Lower leg skin (tissue), 4 donors: ENCODE results near the gene ABR. TPM values are rescaled to one million over a fixed set of nuclear protein-coding genes. Genes with fewer than 3 reads are reported as not detected.

Experiments
- DNase-seq, 2 donors: peaks; one replicate each; pipeline ENCODE4 v3.0.0-alpha.2; 2019; ENCODE audit warnings: low spot score in 2 of 2
- H3K4me3 ChIP-seq: fragments of 200-600 bp; sonication (generic); 2 replicates; pipeline ENCODE4 v1.5.1; 2017; ENCODE audit warnings: mild to moderate bottlenecking, low read depth; ENCODE audit not compliant: poor library complexity, severe bottlenecking
- POLR2A ChIP-seq, 2 donors: fragments of 450-650 bp; IDR thresholded peaks; one replicate each; pipeline ENCODE4 v1.6.1; 2016 to 2017; ENCODE audit warnings: antibody characterized with exemption in 2 of 2, mild to moderate bottlenecking in 1 of 2, moderate library complexity in 1 of 2
- WGBS, 2 donors: methylation state at CpG; one replicate each; pipeline ENCODE4 v1.1.5; 2018; 5-methylcytosine and 5-hydroxymethylcytosine counted together
- intact Hi-C: fragments of 100-400 bp; cut with DNase I; formaldehyde crosslinking; loops from one replicate; pipeline ENCODE4 v1.15.0; 2023; ENCODE audit warnings: low total_unique reads
- total RNA-seq, 4 donors: library from RNA; depleted of rRNA; stranded (reverse); fragments of >200 nt; gene quantifications; one replicate each; pipeline ENCODE4 v1.1.0, GENCODE V29; 2016
- TF ChIP-seq, protein P1 (sequence below), 3 donors: fragments of 450-650 bp; IDR thresholded peaks; one replicate each; pipeline ENCODE4 v1.5.1; 2016; ENCODE audit warnings: antibody characterized with exemption in 3 of 3, mild to moderate bottlenecking in 3 of 3, moderate library complexity in 2 of 3

Gene ABR
- total RNA-seq, 4 donors from 2014 or later = 60.9 to 98.8 (median 88.3) TPM

DNA sequence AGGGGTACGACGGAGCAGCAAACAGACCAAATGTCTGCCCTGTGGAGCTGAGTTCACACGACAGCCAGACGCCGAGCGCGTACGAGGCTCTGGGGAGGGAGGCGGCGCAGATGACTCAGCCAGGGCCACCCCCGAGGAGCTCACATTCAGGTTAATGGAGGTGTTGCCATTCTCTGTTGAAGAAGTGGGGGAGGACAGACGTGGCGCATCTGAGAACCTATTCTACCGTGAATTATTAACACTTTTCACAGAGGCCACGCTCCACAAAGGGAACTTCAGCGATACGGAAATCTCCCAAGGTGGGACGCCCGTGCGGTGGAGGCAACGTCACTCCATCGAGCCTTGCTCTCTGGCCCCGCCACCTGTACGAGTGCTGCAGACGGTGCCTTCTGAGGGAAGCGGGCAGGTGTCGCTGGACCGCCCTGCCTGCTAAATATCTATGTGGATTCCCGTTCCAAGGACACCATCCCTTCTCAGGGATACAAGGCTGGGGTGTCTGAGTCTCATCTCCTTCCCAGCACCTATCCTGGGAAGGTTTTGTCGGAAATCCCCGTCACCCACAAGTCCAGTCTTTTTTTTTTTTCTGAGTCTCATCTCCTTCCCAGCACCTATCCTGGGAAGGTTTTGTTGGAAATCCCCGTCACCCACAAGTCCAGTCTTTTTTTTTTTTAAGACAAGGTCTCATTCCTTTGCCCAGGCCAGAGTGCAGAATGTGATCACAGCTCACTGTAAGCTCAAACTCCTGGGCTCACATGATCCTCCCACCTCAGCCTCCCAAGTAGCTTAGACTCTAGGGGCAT is 19.0 kb downstream of the ABR start:
- TF ChIP-seq, protein P1, sequence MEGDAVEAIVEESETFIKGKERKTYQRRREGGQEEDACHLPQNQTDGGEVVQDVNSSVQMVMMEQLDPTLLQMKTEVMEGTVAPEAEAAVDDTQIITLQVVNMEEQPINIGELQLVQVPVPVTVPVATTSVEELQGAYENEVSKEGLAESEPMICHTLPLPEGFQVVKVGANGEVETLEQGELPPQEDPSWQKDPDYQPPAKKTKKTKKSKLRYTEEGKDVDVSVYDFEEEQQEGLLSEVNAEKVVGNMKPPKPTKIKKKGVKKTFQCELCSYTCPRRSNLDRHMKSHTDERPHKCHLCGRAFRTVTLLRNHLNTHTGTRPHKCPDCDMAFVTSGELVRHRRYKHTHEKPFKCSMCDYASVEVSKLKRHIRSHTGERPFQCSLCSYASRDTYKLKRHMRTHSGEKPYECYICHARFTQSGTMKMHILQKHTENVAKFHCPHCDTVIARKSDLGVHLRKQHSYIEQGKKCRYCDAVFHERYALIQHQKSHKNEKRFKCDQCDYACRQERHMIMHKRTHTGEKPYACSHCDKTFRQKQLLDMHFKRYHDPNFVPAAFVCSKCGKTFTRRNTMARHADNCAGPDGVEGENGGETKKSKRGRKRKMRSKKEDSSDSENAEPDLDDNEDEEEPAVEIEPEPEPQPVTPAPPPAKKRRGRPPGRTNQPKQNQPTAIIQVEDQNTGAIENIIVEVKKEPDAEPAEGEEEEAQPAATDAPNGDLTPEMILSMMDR (IDR thresholded peaks at IDR 0.05) = no peak
- TF ChIP-seq POLR2A (IDR thresholded peaks at IDR 0.05) = no peak
- intact Hi-C loops = no loop called here
- DNase-seq = no peak
- no peak overlapping the region for H3K4me3 ChIP-seq
- WGBS, 2 donors = 85 to 89% methylated on average over 32 of the region's 32 CpGs

DNA sequence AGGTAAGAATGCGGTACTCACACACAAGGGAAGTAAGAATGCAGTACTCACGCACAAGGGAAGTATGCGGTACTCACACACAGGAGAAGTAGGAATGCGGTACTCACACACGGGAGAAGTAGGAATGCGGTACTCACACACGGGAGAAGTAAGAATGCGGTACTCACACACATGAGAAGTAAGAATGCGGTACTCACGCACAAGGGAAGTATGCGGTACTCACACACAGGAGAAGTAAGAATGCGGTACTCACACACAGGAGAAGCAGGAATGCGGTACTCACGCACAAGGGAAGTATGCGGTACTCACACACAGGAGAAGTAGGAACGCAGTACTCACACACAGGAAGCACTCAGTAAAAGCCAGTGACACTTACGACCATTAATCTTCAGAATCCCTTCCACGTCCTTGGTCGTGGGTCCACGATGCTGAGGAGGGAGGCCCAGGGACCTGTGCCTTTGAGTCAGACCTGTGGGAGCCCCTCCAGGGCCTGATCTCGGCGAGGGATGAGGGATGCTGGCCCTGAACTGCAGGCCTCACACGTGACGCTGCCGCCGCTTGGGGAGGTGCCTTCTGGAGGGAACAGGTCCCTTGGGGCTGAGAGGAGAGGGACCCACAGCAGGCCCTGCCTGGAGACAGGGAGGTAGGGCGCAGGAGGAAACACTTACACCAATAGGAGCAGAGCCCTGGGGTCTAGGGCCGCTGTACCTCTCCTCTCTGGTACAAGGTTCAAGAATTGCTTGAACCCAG is 20.2 kb downstream of the ABR start:
- TF ChIP-seq, protein P1 (IDR thresholded peaks at IDR 0.05) = no peak
- no peak overlapping the region for H3K4me3 ChIP-seq
- intact Hi-C loops = no loop called here
- WGBS, 2 donors = 88 to 90% methylated on average over 28 of the region's 28 CpGs
- no peak for DNase-seq

DNA sequence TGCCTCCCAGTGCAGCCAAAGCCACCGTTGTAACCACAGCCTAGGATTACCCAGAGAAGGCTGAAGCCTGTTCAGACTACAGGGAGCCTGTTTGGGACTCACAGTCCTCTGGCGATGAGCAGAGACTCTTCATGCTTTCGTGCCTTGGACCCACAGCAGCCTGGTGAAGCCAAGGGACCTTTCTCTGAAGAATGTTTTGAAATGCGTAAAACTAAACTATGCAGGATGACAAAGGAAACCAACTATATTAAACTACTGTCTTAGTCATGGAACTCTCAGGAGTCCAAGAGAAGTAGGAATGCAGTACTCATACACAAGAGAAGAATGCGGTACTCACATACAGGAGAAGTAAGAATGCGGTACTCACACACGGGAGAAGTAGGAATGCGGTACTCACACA is 20.9 kb downstream of the ABR start:
- TF ChIP-seq, protein P1 (IDR thresholded peaks at IDR 0.05) = no peak
- no peak for TF ChIP-seq POLR2A (IDR thresholded peaks at IDR 0.05)
- 88% methylated on average over 8 of the region's 8 CpGs for WGBS, 2 donors
- no peak for DNase-seq
- H3K4me3 ChIP-seq = no peak overlapping the region
- intact Hi-C loops = no loop called here

DNA sequence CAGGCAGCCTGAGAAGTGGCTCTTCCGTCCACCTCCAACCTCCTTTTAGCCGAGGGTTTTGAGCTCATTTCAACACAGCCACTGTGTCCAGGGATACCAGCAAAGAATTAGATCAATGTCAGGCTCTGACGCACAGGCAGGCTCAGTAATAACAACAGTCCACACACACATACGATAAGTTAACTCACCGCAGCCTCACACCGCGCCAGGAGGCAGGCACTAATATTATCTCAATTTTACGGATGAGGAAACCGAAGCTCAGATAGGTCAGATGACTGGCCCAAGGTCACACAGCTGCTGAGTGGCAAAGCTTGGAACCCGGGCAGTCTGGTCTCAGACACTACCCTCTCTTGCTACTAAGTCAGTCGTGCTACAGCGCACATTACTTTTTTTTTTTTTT is 22.9 kb downstream of the ABR start:
- intact Hi-C loops = no loop called here
- H3K4me3 ChIP-seq = no peak overlapping the region
- WGBS, 2 donors = 96 to 97% methylated on average over 12 of the region's 12 CpGs
- TF ChIP-seq, protein P1 (IDR thresholded peaks at IDR 0.05) = no peak
- TF ChIP-seq POLR2A (IDR thresholded peaks at IDR 0.05) = no peak
- DNase-seq = no peak

DNA sequence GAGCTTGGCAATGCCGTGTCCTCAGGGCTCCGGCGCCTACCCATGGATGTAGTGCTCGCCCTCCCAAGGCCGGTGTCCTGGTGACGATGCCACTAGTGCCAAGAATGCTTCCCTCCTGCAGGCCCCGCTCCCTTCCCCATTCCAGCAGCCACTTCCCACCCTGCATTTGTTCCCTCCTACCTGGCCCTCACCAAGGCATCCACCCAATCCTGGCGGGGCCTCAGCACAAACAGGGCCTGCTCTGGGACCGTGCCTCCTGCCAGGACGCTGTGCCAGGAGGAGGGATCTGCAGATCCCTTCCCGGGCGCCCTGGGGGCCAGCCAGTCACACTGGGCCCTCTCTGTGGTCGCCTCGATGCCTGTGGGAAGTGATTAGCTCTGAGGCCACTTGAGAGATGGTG is 25.1 kb downstream of the ABR start:
- DNase-seq = no peak
- H3K4me3 ChIP-seq = no peak overlapping the region
- TF ChIP-seq, protein P1 (IDR thresholded peaks at IDR 0.05) = no peak
- TF ChIP-seq POLR2A (IDR thresholded peaks at IDR 0.05) = no peak
- 57 to 58% methylated on average over 14 of the region's 14 CpGs for WGBS, 2 donors
- intact Hi-C loops = no loop called here
